HepG2 (cell line): ENCODE data around the gene GDPGP1. TPM values are rescaled to one million over a fixed set of nuclear protein-coding genes. Genes with fewer than 3 reads are reported as not detected.
A peak's percentile ranks its signal among the peaks of the same experiment; 100 is the strongest.

Experiments
- CBX5 ChIP-seq: sonication (generic); formaldehyde crosslinking; IDR thresholded peaks from 2 replicates; pipeline ENCODE4 v1.4.0; 2020; ENCODE audit warnings: missing genetic modification reagents, borderline replicate concordance
- CSRNP2 ChIP-seq: sonication (generic); formaldehyde crosslinking; conservative IDR thresholded peaks from 2 replicates; pipeline ENCODE4 v1.8.0; 2022; ENCODE audit warnings: low read depth, missing genetic modification reagents
- DNMT3B ChIP-seq: conservative IDR thresholded peaks from 2 replicates; pipeline ENCODE4 v1.6.1; 2016; ENCODE audit warnings: missing biosample characterization, control low read depth
- GATA4 ChIP-seq: sonication (generic); IDR thresholded peaks from 2 replicates; pipeline ENCODE4 v1.6.1; 2016; ENCODE audit warnings: antibody characterized with exemption, low read depth, borderline replicate concordance
- HMG20A ChIP-seq: IDR thresholded peaks from 2 replicates; pipeline ENCODE4 v1.6.1; 2016; ENCODE audit warnings: borderline replicate concordance
- HNF1B ChIP-seq: sonication (generic); formaldehyde crosslinking; IDR thresholded peaks from 2 replicates; pipeline ENCODE4 v1.5.1; 2020; ENCODE audit warnings: mild to moderate bottlenecking, moderate library complexity, missing genetic modification reagents
- MAX ChIP-seq: IDR thresholded peaks from 2 replicates; pipeline ENCODE4 v1.6.1; 2012; ENCODE audit warnings: inconsistent platforms
- MAZ ChIP-seq, 2 experiments: sonication (generic) in 1 of 2; formaldehyde crosslinking in 1 of 2; IDR thresholded peaks; 2 replicates each; pipeline versions ENCODE4 v1.5.0 to v1.6.1; 2012 to 2020; ENCODE audit warnings: low read depth in 2 of 2, mild to moderate bottlenecking in 2 of 2, borderline replicate concordance in 1 of 2, improper control_type of control experiment in 1 of 2, low read length in 1 of 2, missing genetic modification reagents in 1 of 2, moderate library complexity in 1 of 2
- NFE2L1 ChIP-seq: sonication (generic); formaldehyde crosslinking; IDR thresholded peaks from 2 replicates; pipeline ENCODE4 v1.4.0; 2020; ENCODE audit warnings: missing genetic modification reagents, mild to moderate bottlenecking, borderline replicate concordance
- NFKB2 ChIP-seq: sonication (generic); formaldehyde crosslinking; IDR thresholded peaks from 2 replicates; pipeline ENCODE4 v1.4.0; 2020; ENCODE audit warnings: missing genetic modification reagents, borderline replicate concordance
- THAP8 ChIP-seq: sonication (generic); formaldehyde crosslinking; IDR thresholded peaks from 2 replicates; pipeline ENCODE4 v1.5.1; 2020; ENCODE audit warnings: missing genetic modification reagents, mild to moderate bottlenecking, borderline replicate concordance
- ZBTB10 ChIP-seq: sonication (generic); formaldehyde crosslinking; IDR thresholded peaks from 2 replicates; pipeline ENCODE4 v1.4.0; 2020; ENCODE audit warnings: missing genetic modification reagents, borderline replicate concordance
- ZBTB2 ChIP-seq: sonication (generic); formaldehyde crosslinking; IDR thresholded peaks from 2 replicates; pipeline ENCODE4 v1.8.0; 2022; ENCODE audit warnings: low read depth, missing genetic modification reagents
- ZBTB42 ChIP-seq: sonication (generic); formaldehyde crosslinking; IDR thresholded peaks from 2 replicates; pipeline ENCODE4 v1.5.0; 2020; ENCODE audit warnings: mild to moderate bottlenecking, missing genetic modification reagents
- ZNF224 ChIP-seq: sonication (generic); formaldehyde crosslinking; IDR thresholded peaks from 2 replicates; pipeline ENCODE4 v1.5.0; 2020; ENCODE audit warnings: mild to moderate bottlenecking, missing genetic modification reagents
- ZNF577 ChIP-seq: sonication (generic); formaldehyde crosslinking; IDR thresholded peaks from 2 replicates; pipeline ENCODE4 v1.4.0; 2020; ENCODE audit warnings: mild to moderate bottlenecking, low read depth, missing genetic modification reagents, borderline replicate concordance
- ZNF619 ChIP-seq: sonication (generic); formaldehyde crosslinking; IDR thresholded peaks from 2 replicates; pipeline ENCODE4 v1.4.0; 2020; ENCODE audit warnings: mild to moderate bottlenecking, missing genetic modification reagents
- ZNF629 ChIP-seq: sonication (generic); formaldehyde crosslinking; conservative IDR thresholded peaks from 2 replicates; pipeline ENCODE4 v1.5.0; 2020; ENCODE audit warnings: missing genetic modification reagents
- ZNF777 ChIP-seq: sonication (generic); formaldehyde crosslinking; IDR thresholded peaks from 2 replicates; pipeline ENCODE4 v1.4.0; 2020; ENCODE audit warnings: missing genetic modification reagents
- polyA plus RNA-seq, 8 experiments: library from polyadenylated mRNA; depleted of rRNA in 3 of 8; stranded (reverse) in 7 of 8; unstranded in 1 of 8; fragments of >200 nt; fragmentation: Illumina TruSeq in 4 of 8; extraction: Trizol in 4 of 8; gene quantifications; 2 replicates each; pipeline versions ENCODE4 v1.2.1 to v1.2.3, GENCODE V29; 2011 to 2016; ENCODE audit warnings: low read depth in 4 of 8, missing spikeins in 1 of 8, mixed read lengths in 1 of 8; ENCODE audit not compliant: insufficient read depth in 1 of 8
- total RNA-seq, 5 experiments: library from RNA; depleted of rRNA; stranded (reverse); fragments of >200 nt; fragmentation: Illumina TruSeq; extraction: Trizol; gene quantifications; 2 replicates each; pipeline ENCODE4 v1.2.3, GENCODE V29; 2016; ENCODE audit warnings: low read depth in 1 of 5

The GDPGP1 gene
- total and polyA plus RNA-seq, 2 of the 13 experiments (the other 11 are each of a cell fraction or from before 2014, with no cell fraction given) = 1.5 to 4.3 TPM

- TF ChIP-seq HNF1B (CRISPR knock-in tag) (no peak), MAX (no peak), DNMT3B (CRISPR knock-in tag) (no peak), THAP8 (CRISPR knock-in tag) (0 out of 2 replicates have a peak, but pooled peaks have one; percentile 33), CSRNP2 (CRISPR knock-in tag) (no peak), ZBTB42 (CRISPR knock-in tag) (no peak), CBX5 (no peak), NFE2L1 (CRISPR knock-in tag) (no peak), ZNF577 (CRISPR knock-in tag) (no peak), ZBTB10 (CRISPR knock-in tag) (peak; percentile 48; the same call in 1 of the 2 replicates), NFKB2 (CRISPR knock-in tag) (peak; percentile 63; the same call in 1 of the 2 replicates), MAZ (IDR thresholded peaks at IDR 0.05; ENCODE audit: borderline replicate concordance, low read depth, low read length) (0 out of 2 replicates have a peak, but pooled peaks have one; percentile 51), MAZ (CRISPR knock-in tag; IDR thresholded peaks at IDR 0.05; ENCODE audit: low read depth) (no peak; the same call in none of the 2 replicates), ZNF619 (CRISPR knock-in tag) (no peak), HMG20A (CRISPR knock-in tag) (no peak), ZNF629 (CRISPR knock-in tag) (no peak), ZNF224 (CRISPR knock-in tag) (peak; percentile 32; the same call in 1 of the 2 replicates), ZNF777 (CRISPR knock-in tag) (0 out of 2 replicates have a peak, but pooled peaks have one; percentile 55), ZBTB2 (CRISPR knock-in tag) (peak; percentile 75), GATA4 (no peak; the same call in 1 of the 2 replicates)
Observed at GRCh38 chr15:90184786-90185704, 49.0 kb upstream of the GDPGP1 start (continued).
